Gastroesophageal sphincter (tissue), 3 donors: ENCODE data around the gene FLRT2.

Source experiments
- CTCF ChIP-seq, 4 experiments: fragments of 200-600 bp in 2 of 4; fragments of 450-650 bp in 2 of 4; sonication (generic) in 1 of 4; IDR thresholded peaks; one replicate each; pipeline ENCODE4 v1.5.1; 2017 to 2019; ENCODE audit warnings: antibody characterized with exemption in 4 of 4, mild to moderate bottlenecking in 2 of 4, moderate library complexity in 2 of 4
- POLR2AphosphoS5 ChIP-seq: sonication (generic); formaldehyde crosslinking; IDR thresholded peaks from one replicate; pipeline ENCODE4 v1.6.1; 2017; ENCODE audit warnings: antibody characterized with exemption

- TF ChIP-seq CTCF (IDR thresholded peaks at IDR 0.05) (no peak), POLR2AphosphoS5 (no peak)
These were observed 46.3 kb downstream of the FLRT2 start for GRCh38 chr14:85576218-85576617.
